Measurements from ENCODE around the gene NTNG2.

- no peak for TF ChIP-seq CTCF (conservative IDR thresholded peaks at IDR 0.05; ENCODE audit: low read depth, low read length)
- no peak for TF ChIP-seq EZH2 (IDR thresholded peaks at IDR 0.05; ENCODE audit: low read length, unreplicated experiment)
- no peak for TF ChIP-seq EZH2phosphoT487 (IDR thresholded peaks at IDR 0.05; ENCODE audit: borderline replicate concordance, low read length)
Measured at GRCh38 chr9:132141344-132141947, 20.4 kb upstream of the NTNG2 start.
